C1 segment of cervical spinal cord (tissue), 14 donors: Measurements from ENCODE around the gene NDUFB2.
A peak's percentile ranks its signal among the peaks of the same experiment; 100 is the strongest.
"Not testable (repeated sequence)": the region's sequence is repeated elsewhere in the genome, so short reads cannot be mapped to it uniquely, and the experiment has no call there.

Experiments
- DNase-seq, 14 donors: peaks; one replicate each; lab custom pipeline; 2025; lab: John Stamatoyannopoulos, UW

The NDUFB2 gene

DNA sequence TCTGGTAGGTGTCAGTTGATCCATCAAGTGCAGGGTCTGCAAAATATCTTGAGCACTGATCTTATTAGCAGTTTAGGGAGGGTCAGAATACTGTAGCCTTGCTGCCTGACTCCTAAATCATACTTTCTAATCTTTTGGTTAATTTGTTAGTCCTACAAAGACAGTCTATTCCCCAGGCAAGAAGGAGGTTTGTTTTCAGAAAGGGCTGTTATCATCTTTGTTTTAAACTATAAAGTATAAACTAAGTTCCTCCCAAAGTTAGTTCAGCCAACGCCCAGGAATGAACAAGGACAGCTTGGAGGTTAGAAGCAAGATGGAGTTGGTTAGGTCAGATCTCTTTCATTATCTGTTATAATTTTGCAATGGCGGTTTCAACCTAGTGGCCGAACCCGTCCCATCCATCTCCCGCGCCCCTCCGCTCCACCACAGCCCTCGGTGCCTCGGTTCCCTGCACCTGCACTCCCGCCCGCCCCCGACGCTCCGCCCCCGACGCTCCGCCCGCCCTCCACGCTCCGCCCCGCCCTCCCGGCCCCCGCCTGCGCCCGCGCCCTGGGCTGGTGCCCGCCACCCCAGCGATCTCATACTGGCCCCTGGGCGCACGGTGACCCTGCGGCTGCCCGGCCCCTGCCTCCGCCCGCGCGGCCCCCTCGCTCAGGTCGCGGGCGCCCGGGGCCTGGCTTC, 24.0 kb upstream of the NDUFB2 start, which contains the start of gene ADCK2:
ADCK2 (plus strand) TSS at position 564 of the 681 bp plus-strand sequence. CDS start 386 bp downstream, outside the sequence.
- DNase-seq: peak in 11 of 14 donors; percentile 12 to 77 (median 55)

- peak in 10 of 14 donors; percentile 26 to 73 (median 56) for DNase-seq
These were observed 23.3 kb upstream of the NDUFB2 start for GRCh38 chr7:140673063-140673773.

- peak in 4 of 14 donors; percentile 36 to 73 (median 53) for DNase-seq
These were observed 22.7 kb upstream of the NDUFB2 start for GRCh38 chr7:140673774-140674155.

GRCh38 chr7:140674356-140674800, 22.1 kb upstream of the NDUFB2 start:
- peak in 1 of 14 donors; percentile 48 for DNase-seq

DNA sequence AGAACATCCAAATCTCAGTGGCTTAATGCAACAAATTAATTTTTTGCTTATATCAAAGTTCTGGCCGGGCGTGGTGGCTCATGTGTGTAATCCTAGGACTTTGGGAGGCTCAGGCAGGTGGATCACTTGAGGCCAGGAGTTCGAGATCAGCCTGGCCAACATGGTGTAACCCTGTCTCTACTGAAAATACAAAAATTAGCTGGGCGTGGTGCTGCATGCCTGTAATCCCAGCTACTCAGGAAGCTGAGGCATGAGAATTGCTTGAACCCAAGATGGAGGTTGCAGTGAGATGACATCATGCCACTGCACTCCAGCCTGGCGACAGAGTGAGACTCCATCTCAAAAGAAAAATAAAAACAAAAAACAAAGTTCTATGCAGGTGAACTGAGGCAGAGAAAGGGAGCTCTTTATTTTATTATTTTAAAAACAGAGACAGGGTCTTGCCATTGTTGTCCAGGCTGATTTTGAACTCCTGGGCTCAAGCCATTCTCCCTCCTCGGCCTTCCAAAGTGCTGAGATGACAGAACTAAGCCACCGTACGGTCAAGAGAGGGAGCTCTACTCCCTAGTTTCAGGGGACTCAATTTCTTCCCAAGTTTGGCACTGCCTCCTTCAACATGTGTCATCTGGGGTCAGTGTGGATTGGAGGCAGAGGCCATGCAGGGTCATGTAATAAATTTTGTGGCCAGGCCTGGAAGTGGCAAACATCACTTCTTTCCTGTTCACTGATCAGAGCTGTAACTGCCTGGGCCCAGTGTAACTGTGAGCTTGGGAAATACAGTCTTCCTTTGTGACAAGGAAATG, 21.4 kb upstream of the NDUFB2 start:
- peak in 10 of 14 donors; percentile 6 to 49 (median 39) for DNase-seq

DNA sequence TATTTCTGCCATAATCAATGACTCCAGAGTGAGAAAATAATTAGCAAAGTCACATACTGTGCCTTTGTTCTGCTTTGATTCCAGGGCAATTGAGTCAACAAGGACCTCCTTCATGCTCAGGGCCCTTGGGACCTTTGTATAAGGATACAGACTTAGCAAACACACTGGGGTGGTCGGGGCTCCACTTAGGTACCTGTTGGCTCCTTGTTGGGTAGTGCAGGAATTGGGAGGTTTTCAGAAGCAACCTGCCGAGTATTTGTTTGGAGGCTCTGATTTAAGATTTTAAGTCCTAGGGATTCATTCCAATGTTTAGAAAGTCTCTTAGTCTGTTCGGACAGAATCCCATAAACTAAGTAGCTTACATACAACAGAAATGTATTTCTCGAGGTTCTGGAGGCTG, 20.8 kb upstream of the NDUFB2 start:
- no peak for DNase-seq

DNA sequence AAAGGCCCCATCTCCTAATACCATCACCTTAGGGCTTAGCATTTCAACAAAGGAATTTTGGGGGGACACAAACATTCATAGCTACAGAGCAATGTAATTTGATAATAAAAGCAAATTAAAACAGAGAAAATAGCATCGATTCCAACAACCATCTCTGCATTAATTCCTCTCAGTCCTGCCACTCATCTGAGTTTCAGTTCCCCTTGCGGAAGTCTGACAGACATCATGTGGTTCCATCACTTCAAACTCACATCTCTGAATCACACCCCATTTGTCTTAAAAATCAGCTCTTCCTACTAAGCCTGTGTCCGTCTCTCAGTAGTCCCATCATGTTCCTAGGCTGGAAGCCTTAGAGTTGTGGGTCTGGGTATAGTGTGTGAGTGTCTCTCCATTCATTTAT, 20.2 kb upstream of the NDUFB2 start:
- peak in 2 of 14 donors; percentile 11 to 20 for DNase-seq

- DNase-seq: not testable (repeated sequence)
These were observed 19.6 kb upstream of the NDUFB2 start for GRCh38 chr7:140676956-140677355.

DNA sequence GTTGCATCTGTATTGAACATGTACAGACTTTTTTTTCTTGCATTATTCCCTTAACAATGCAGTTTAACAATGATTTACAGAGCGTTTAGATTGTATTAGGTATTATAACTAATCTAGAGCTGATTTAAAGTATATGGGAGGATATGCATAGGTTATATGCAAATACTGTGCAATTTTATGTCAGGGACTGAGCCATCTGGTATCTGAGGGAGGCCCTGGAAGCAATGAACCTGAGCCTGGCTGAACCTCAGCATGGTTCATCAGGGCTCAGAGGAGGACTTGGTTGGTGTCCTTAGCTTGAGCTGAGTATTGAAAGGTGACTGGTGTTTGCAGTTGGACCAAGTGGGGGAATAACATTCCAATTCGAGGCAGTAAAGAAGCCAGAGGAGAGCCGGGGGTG, 19.0 kb upstream of the NDUFB2 start:
- DNase-seq: no peak

DNA sequence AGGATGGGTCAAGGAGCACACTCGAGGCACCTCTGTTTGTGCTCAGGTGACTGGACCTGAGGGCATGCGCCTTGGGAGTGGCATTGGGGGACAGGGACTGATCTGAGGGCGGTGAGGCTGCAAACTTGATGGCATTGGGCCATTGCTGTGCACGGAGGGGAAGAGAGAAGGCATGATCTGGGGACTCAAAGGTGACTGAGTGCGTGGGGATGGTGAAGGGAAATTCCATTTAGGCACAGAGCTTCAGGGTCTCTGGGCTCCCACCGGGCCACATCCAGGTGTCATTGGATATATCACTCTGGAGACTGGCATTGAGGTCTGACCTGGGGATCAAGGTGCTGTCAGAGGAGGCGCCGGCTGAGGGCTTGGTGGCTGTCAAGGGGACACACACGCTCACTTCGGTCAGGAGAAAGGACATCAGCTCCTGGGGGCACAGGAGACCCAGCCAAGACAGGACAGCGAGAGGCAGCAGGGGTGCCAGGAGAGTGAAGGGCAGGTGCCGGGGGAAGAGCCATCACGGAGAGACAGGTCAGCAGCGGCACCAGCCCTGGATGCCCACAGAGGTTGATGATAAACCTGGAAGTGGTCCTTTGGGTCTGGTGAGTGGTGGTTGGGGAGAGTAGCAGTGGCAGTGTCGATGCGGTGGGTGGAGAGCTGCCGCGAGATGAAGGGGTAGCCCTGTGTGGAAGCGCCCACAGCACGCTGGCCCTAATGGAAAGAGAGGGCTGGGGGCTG, 18.3 kb upstream of the NDUFB2 start:
- DNase-seq: no peak

- no peak for DNase-seq
These were observed 17.7 kb upstream of the NDUFB2 start for GRCh38 chr7:140678816-140679130.

DNA sequence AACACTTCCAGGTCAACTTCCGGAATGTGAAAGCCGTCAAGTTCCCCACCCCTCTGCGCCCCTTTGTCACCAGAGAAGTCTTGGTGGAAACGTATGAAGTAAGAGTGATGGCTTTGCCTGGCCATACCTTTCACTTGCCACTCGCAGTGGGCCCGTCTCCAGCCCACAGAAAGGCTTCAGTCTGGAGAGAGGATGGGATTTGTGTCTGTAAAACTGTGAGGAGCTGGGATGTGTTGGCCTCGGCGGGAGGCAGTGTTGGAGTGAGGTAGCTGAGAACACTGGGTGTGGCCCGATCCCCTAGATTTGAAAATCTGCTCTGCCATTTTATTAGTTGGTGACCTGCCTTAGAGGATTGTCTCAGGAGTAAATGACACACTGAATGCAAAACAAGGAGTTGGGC, 17.3 kb upstream of the NDUFB2 start:
- DNase-seq: no peak

DNA sequence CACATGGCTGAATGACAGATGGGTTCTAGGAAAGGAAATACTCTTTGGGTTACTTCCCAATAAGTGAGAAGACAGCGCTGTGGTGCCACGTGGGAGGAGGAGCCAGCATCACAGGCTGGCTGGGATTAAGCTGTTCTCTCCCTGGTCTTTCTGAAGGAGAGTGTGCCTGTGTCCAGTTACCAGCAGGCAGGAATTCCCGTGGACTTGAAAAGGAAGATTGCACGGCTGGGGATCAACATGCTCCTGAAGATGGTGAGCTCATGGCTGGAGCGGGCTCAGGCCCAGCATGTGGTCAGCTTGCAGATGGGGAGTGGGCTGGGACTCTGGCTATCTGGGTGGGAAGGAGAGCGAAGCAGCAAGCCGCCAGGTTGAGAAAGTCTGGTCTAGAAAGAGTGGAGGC, 15.6 kb upstream of the NDUFB2 start:
- no peak for DNase-seq

DNA sequence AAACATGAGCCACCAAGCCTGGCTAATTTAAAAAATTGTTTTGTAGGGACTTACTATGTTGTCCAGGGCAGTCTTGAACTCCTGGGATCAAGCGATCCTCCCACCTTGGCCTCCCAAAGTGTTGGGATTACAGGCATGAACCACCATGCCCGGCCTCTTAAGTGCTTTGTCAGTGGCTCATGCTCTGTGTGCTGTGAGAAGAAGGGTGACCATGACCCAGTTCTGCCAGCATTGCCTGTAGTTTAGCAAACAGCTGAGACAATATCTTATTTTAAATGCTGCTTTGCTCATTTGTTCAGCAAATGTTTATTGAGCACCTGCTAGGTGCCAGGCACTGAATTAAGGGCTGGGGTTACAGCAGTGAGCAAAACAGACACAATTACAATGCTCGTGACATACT, 14.7 kb upstream of the NDUFB2 start:
- no peak for DNase-seq

GRCh38 chr7:140683657-140684056, 12.9 kb upstream of the NDUFB2 start:
- peak in 6 of 14 donors; percentile 19 to 59 (median 30) for DNase-seq

GRCh38 chr7:140684066-140684950, 12.2 kb upstream of the NDUFB2 start:
- no peak for DNase-seq

GRCh38 chr7:140685407-140686087, 11.0 kb upstream of the NDUFB2 start:
- no peak for DNase-seq

DNA sequence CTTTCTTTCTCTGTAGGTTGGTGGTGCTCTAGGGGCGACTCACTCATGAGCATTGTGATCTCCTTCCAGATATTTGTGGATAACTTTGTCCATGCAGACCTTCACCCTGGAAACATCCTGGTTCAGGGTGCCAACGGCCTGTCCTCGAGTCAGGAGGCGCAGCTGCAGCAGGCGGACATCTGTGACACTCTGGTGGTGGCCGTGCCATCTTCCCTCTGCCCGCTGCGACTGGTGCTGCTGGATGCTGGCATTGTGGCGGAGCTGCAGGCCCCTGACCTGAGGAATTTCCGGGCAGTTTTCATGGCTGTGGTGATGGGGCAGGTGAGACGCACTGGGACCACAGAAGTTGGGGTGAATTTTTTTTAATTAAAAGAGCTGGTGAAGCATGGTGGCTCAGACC, 9.6 kb upstream of the NDUFB2 start:
- no peak for DNase-seq

GRCh38 chr7:140688341-140688740, 8.2 kb upstream of the NDUFB2 start:
- DNase-seq: no peak
